HG02981 (cell line): Measurements from ENCODE around the gene CDKAL1.
A peak's percentile ranks its signal among the peaks of the same experiment; 100 is the strongest.
"Not testable (repeated sequence)": the region's sequence is repeated elsewhere in the genome, so short reads cannot be mapped to it uniquely, and the experiment has no call there.

Experiments used
- ATAC-seq: cut with Tn5 transposase; IDR thresholded peaks from one replicate; pipeline ENCODE4 v1.9.1; 2021; ENCODE audit warnings: mild to moderate bottlenecking, moderate library complexity; ENCODE audit not compliant: unreplicated experiment

The CDKAL1 gene

DNA sequence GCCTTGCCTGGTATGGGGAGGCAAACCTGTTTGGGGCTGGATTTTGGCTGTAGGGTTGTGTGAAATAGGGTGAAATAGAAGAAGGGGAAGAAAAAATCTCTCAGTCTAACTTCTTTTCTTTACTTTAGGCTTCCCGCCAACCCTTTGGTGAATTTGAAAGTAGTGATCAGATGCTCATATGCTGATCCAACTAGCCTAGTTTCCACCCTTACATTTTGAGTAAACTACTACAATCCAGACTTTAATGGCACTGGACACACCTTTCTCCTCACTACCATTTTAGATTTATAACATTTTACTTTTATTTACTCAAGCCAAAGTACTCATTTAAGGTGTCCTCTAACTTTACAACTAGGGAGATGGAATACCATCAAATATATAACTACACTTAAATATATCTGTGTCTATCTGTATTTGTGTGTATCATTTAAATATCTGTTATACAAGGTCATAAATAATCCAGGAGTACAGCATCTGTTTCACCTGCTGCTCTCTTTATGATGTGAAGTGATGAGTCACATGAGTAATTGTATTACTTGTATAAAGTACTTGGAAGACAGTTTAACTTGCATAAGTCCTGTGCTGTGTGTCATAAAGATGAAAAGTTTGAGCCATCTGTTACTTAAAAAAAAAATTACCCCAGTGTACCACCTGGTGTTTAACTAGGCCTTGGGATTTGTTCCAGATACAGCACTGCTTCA is 172.1 kb downstream of the CDKAL1 start:
- no peak for ATAC-seq

DNA sequence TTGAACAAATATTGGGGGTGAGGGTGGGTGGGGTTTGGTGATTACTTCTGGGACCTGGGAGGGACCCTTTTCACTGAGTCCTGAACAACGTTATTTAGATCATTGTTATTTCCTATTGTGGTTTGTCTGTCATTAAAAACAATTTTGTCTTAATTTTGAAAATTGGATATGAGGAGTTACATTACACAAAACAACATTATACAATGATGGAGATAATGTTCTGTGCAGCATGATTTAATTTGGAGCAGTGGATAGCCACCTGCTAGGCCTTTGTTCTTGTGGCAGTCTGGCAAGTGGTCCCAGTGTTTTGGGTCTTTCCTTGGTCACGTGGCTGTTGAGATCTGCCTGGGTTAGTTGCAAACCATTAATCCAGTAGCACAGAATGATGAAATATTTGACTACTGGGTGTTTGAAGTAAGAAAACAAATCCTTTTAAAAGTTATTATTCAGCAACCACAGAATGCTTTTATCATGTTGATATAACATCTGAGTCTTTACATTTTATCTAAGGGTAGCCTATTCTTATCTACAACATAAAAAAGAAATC is 172.8 kb downstream of the CDKAL1 start:
- no peak for ATAC-seq

DNA sequence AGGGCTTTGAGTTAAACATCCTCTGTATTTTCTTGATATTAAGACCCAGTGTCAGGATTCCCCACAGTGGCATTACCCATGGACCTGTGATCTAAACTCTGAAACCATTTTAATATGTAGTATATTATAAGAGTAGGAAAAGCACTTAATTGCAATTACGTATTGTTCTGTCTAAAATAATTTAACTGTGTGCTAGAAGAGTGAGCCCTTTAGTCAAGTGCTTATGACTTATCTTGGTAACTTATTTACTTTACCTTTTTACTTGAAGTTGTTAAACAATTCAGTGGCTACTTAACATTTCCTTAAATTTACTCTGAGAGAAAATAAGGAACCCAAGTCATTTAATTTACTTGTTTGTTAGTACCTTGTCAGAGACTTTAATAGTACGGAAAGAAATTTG is 173.6 kb downstream of the CDKAL1 start:
- ATAC-seq, result no peak

DNA sequence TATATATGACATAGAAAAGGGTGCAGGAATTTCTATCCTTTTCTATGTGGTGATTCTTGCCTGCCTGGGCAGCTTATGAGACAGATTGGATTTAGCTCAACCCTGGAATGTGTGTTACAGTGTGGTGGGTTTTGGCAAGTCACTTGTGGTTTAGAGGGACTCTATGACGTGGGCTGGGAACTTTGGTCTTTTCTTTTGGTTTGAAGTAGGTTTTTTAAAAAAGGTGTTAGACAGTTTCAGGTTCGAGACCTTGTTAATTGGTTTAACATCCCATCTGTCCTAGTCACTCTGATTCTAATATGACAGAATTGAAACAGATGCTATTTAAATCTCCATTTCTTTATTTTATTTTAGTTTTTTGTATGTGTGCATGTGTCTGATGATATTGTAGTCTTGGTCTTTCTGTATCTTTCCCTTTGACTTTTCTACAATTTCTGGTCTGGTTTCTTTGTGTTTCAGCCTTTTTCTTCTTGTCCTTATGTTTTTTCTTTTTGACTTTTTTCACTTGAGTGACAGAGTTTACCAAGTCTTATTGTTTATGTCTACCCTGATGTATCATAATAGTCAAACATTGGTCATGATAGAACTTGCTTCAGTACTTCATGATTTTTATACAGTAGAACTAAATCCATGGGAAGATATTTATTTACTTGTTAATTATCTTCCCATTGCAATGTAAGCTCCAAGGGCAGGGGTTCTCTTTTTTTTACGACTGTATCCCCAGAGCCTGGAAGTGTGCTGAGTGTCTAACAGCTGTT is 174.3 kb downstream of the CDKAL1 start:
- peak; percentile 50 for ATAC-seq

DNA sequence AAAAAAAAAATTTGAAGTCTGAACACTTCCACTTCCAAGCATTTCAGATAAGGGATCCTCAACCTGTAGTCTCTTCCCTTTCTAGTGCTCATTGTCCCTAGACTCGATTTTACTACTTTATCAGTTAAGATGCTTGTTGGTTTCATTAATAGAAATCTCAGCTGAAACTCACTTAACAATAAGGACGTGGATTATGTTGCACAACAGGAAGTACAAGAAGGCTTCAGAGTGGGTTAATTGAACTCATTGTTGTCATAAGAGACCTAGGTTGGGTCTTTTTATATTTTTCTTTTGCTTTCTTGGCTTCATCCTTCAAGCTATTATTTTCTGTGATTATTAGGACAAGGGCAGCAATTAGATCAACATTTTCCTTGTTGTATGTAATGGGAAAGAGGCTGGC is 175.2 kb downstream of the CDKAL1 start:
- no peak for ATAC-seq

DNA sequence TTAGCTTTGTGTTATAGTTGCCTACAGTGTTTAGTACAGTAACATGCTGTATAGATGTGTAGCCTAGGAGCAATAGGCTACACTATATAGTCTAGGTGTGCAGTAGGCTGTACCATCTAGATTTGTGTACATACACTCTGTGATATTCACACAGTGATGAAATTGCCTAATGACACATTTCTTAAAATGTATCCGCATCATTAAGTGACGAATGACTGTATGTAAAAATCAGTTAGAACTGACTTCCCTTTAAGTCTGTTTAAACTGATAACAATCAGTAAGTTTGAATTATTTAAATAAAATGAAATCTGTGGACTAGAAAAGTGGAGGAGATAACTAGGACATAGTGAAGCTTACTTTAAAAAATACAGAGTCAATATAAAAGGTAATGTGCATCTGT is 176.1 kb downstream of the CDKAL1 start:
- ATAC-seq, result no peak

DNA sequence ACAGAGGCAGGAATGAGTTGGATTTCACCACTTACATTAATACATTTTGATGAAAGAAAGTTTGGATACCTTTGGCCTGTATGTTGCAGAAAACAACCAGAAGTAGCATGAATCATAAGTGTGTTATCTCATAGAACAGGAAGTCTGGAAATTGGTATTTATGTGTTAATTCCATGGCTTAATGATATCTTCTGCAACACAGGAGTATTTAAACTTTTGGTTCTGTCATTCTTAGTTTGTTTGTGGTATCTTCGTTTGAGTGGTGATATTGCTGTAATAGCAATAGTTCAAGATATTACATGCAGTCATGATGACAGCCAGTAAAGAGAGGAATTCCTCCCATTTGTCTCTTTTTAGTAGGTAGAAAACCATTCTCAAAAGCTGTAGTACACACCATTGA is 177.3 kb downstream of the CDKAL1 start:
- ATAC-seq, result no peak

DNA sequence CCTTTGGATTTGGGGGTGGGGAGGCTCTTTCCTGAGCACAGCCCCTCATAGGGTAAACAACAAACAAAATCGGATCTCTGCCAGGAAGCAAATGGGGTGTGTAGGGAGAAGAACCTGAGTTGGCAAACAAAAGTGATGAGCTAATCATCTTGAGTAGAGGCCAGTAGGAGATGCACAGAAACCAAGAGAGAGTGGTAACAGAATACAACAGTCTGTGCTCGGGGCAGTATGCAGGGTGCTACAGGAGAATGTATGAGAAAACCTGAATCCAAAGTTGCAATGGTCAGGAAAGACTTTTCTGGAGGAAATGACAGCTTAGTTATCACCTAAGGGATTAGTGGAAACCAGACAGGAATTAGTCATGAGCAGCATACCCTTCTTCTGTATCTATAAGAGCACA is 177.8 kb downstream of the CDKAL1 start:
- ATAC-seq, result no peak

DNA sequence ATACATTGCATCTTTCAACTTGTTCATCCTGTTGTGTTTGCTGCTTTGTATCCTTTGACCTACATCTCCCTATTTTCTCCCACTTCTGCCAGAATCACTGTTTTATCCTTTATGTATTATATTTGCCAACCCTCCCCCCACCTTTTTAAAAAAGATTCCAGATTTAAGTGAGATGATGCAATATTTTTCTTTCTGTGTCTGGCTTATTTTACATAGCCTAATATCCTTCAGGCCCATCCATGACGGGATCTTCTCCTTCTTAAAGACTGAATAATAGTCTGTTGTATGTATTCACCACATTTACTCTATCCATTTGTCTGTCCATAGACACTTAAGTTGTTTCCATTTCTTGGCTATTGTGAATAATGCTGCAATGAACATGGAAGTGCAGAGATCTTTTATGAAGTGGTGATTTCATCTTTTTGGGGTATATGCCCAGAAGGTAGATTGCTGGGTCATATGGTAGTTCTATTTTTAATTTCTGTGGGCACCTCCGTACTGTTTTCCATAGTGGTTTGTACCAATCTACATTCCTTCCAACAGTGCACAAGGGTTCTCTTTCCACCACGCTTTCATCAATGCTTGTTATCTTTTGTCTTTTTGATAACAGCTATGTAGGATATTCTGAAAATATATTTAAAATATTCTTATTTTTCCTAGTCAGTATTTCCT is 181.0 kb downstream of the CDKAL1 start:
- ATAC-seq, result no peak

DNA sequence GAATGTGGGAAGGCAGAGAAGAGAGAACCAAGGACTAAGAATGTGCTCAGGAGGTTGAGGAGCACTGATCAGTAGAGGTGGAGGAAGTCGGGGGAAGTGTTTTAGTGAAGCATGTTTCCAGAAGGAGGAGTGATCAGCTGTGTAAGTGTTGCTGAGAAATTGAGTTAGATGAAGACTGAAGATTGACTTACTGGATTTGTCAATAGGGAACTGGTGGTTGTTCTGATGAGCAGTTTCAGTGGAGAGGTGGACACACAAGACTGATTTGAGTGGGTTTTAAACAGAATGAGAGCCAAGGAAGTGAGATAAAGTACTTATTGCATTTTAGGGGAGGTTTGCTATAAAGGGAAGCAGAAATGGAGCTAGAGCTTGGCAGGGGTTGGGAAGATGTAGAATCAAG is 182.6 kb downstream of the CDKAL1 start:
- peak; percentile 64 for ATAC-seq

DNA sequence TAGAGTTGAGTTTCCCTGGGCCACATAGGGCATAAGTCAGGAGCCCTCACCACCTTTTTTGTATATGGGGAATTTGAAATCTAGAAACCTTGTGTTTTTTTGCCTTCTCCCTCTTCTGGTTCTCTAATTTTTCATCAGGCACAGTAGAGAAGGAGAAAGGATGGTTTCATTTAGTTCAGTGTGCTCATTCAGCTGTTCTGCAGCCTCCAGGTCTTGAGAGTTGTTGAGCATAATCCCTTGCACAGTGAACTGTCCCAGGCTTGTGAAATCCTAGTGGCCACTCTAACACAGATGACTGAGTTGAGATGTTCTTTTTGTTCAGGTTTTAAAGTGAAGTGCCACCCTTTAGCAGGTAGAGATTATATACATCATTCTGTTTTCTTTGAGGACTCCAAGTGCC is 183.5 kb downstream of the CDKAL1 start:
- no peak for ATAC-seq

DNA sequence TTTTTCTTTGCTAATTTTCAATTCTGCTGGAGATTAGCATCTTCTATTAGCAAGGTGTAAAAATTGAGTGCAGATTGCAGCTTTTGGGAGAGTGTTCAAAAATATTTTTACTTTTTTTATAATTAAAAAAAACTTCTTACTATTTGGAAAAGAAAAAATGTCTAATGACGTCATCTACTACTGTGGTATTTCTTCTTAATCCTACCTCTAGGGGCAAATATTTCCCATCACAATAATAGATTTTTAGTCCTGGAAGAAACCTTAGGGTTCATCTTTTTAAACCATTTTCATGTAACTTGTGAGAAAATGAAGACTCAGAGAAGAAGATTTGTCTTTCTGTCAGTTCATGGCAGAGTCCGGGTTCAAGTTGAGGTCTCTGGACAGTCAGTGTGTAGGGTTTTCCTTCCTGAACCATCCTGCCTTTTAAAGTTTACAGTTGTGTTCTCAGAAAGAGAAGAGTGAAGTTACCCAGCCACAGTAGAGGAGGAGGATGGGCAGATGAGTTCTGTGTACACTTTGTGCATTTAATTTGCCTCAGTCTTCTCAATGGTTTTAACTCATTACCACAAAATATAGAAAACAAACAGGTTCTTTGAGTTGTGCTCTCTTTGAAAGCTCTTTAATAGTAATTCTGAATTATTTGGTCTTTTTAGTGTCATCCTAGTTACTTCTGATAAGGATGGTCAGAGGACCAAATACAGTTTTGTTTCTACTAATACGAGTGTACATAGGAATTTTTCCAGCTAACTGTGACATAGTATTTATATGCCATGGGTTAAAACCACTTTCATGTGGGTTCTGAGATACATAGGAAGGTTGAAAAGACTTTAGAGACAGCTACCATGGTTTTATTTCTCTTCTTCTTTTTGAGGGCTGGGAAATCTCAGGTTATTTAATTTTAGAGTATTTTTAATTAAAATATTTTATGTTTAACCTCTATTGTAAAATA is 184.7 kb downstream of the CDKAL1 start:
- no peak for ATAC-seq

DNA sequence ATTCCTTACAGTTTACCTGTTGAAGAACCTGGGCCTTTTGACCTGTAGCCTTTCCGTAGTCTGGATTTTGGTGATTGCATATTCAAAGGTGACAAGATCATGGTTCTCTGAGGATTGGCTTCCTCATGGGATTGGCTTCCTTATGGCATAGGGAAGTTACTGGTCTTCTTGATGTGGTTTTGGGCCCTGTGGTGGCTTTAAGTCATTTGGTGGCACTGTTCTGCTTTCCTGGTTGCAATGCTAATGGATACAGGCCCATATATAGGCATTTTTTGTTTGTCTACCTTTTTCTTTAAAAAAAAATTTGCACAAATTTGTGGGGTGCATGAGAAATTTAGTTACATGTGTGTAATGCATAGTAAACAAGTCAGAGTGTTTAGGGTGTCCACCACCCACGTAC is 185.7 kb downstream of the CDKAL1 start:
- ATAC-seq, result no peak

DNA sequence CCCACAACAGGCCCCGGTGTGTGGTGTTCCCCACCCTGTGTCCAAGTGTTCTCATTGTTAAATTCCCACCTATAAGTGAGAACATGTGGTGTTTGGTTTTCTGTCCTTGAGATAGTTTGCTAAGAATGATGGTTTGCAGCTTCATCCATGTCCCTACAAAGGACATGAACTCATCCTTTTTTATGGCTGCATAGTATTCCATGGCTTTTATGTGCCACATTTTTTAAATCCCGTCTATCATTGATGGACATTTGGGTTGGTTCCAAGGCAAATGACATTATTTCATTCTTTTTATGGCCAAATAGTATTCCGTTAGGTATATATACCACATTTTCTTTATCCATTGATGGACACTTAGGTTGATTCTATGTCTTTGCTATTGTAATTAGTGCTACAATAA is 186.9 kb downstream of the CDKAL1 start:
- ATAC-seq, result not testable (repeated sequence)

DNA sequence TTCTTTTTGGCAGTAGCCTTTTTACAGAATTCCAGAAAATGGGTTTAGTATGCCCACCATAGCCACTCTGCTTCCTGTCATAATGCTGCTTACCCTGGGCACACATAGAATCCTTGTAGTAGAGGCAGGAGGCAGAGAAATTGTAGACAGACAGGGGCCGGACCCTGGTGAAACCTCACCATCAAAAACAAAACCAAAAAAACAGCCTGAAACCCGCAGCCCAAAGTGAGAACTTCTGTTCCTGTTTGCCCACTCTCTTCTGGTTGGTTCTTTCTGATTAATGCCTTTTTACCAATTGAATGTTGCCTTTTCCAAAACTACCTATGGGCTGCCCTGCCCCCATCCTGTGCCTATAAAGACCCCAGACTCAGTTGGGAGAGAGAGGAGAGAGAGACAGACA is 188.2 kb downstream of the CDKAL1 start:
- ATAC-seq, result no peak

DNA sequence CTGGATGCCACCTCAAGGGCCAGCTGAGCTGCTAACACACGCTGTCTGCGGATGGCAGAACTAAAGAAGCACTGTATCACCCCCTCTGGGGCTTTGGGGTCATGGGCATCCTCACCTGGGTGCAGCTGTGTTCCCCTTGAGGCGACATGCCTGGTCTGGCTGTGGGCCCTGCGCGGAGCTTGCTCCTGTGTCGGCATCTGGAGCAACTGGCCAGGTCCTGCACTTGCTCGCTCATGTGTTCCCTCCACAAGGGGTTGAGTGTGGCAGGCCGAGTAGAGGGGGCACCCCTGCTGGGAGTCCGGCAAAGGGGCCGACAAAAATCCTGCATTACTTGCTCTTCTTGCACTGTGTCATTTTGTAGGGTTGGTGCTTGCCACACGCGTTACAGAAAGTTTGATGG is 189.0 kb downstream of the CDKAL1 start:
- ATAC-seq, result no peak

DNA sequence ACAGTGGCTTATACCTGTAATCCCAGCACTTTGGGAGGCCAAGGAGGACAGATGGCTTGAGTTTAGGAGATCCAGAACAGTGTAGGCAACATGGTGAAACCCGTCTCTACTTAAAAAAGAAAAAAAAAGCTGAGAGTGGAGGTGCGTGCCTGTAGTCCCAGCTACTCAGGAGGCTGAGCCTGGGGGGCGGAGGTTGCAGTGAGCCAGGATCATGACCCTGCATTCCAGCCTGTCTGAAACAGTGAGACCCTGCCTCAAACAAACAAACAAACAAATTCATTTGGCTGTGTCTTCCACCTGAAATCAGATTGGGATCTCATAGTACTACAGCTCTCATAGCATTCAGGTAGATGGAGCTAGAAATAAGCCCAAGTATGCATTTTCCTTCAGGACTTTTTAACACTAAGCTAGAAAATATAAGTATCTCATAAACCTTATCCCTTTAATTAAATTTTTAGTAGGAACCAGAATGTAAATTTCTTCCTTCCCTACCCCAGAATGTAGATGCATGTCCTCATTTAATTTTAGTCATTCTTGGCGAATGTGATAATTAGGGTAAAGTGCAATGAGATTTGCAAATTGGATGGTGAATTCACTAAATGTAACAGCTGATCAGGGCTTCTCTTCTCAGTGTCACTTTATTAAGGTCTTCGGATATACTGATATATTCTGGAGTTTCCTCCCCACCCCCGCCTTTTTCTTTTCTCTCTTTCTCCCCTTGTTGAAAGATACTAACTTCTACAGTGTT is 190.4 kb downstream of the CDKAL1 start:
- no peak for ATAC-seq

DNA sequence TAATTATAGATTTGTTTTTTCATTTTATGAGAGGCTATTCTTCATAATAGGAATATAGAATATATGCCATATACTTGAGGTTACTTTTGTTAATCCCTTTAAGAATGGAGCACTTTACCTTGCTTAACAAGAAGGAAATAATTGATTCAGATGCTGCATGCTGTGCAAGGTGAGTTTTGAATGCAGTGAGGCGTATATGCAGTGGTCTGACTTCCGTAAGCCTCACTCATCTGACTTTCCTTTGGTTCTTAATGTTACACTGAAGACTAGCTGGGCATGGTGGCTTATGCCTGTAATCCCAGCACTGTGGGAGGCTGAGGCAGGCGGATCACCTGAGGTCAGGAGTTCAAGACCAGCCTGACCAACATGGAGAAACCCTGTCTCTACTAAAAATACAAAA is 191.0 kb downstream of the CDKAL1 start:
- ATAC-seq, result not testable (repeated sequence)

DNA sequence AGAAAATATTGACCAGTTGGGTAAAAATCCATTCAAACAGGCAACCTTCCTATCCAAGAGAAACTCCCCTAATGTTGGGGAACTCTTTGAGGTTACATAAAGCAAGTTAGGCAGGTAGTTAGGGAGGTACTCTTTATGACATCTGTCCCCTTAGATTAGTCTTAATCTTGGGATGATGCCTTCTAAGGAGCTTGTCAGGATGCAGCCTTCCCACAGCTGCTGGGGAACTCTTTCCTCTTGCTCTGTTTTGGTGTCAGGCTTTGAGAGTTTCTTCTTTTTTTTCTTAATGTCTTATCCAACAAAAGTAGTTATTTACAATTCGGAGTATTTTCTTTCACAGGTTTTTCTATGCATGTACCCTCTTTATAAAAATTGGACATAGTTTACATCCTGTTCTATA is 194.8 kb downstream of the CDKAL1 start:
- no peak for ATAC-seq

DNA sequence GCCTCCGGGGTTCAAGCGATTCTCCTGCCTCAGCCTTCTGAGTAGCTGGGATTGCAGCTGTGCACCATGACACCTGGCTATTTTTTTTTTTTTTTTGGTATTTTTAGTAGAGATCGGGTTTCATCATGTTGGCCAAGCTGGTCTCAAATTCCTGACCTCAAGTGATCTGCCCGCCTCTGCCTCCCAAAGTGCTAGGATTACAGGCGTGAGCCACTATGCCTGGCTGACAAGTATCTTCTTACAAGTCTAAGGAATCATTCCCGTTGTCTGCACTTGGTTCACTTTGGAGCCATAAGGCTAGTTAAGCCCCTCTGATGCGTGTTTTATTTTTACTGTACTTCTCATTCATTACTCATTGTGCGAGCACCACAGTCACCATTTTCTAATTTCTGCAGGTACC is 198.1 kb downstream of the CDKAL1 start:
- ATAC-seq, result not testable (repeated sequence)
